WTC11 (cell line): Measurements from ENCODE around the gene TMEM131L. TPM values are rescaled to one million over a fixed set of nuclear protein-coding genes. Genes with fewer than 3 reads are reported as not detected.

Experiments
- ATAC-seq: fragments of 200-7000 bp; cut with Tn5 transposase; 2 replicates; pipeline ENCODE4 v1.10.0; 2021; ENCODE audit warnings: mild to moderate bottlenecking, moderate library complexity
- CTCF ChIA-PET: fragments of 300-600 bp; sonication (Branson Sonifier 250); formaldehyde crosslinking; loops from one replicate; lab custom pipeline; 2021; ENCODE audit warnings: antibody characterized with exemption; lab: Charles Lee
- POLR2A ChIA-PET: fragments of 350-600 bp; sonication (Branson Sonifier 250); formaldehyde crosslinking; loops from one replicate; lab custom pipeline; 2021; ENCODE audit warnings: antibody characterized with exemption; lab: Charles Lee
- DNase-seq: peaks from one replicate; pipeline ENCODE4 v3.0.0; 2021; ENCODE audit warnings: low spot score
- H3K27ac Mint-ChIP-seq: 2 replicates; pipeline ENCODE4 v1.8.0; 2021; ENCODE audit warnings: mixed read lengths
- H3K27me3 Mint-ChIP-seq: 2 replicates; pipeline ENCODE4 v1.8.0; 2021; ENCODE audit warnings: low read depth, mild to moderate bottlenecking, moderate library complexity, mixed read lengths
- H3K36me3 Mint-ChIP-seq: 2 replicates; pipeline ENCODE4 v1.8.0; 2021; ENCODE audit warnings: mixed read lengths
- H3K4me1 Mint-ChIP-seq: 2 replicates; pipeline ENCODE4 v1.8.0; 2022; ENCODE audit warnings: mixed read lengths
- H3K4me3 Mint-ChIP-seq: 2 replicates; pipeline ENCODE4 v1.8.0; 2021; ENCODE audit warnings: mild to moderate bottlenecking, moderate library complexity, mixed read lengths
- H3K9me3 Mint-ChIP-seq: 2 replicates; pipeline ENCODE4 v1.8.0; 2021; ENCODE audit warnings: mixed read lengths
- CREB1 ChIP-seq: sonication (generic); formaldehyde crosslinking; IDR thresholded peaks from 2 replicates; pipeline ENCODE4 v1.8.0; 2023; ENCODE audit warnings: mild to moderate bottlenecking, missing genetic modification reagents
- CREM ChIP-seq: sonication (generic); formaldehyde crosslinking; IDR thresholded peaks from 2 replicates; pipeline ENCODE4 v1.8.1; 2022; ENCODE audit warnings: mild to moderate bottlenecking, missing genetic modification reagents, moderate library complexity
- FOXK1 ChIP-seq: sonication (generic); formaldehyde crosslinking; IDR thresholded peaks from 2 replicates; pipeline ENCODE4 v1.8.0; 2022; ENCODE audit warnings: mild to moderate bottlenecking, moderate library complexity, missing genetic modification reagents
- GRHL2 ChIP-seq: fragments of 250-450 bp; sonication (Bioruptor Pico); IDR thresholded peaks from 2 replicates; pipeline ENCODE4 v1.8.0; 2022; ENCODE audit warnings: mild to moderate bottlenecking, moderate library complexity; ENCODE audit not compliant: insufficient replicate concordance, severe bottlenecking
- GTF2I ChIP-seq: fragments of 250-450 bp; sonication (Bioruptor Pico); conservative IDR thresholded peaks from 2 replicates; pipeline ENCODE4 v1.4.0; 2021; ENCODE audit warnings: mild to moderate bottlenecking
- IRF2 ChIP-seq: sonication (generic); formaldehyde crosslinking; IDR thresholded peaks from 2 replicates; pipeline ENCODE4 v1.8.0; 2022; ENCODE audit warnings: low read depth, missing genetic modification reagents, borderline replicate concordance
- NR1H2 ChIP-seq: sonication (generic); formaldehyde crosslinking; IDR thresholded peaks from 2 replicates; pipeline ENCODE4 v1.9.0; 2021; ENCODE audit warnings: mild to moderate bottlenecking, moderate library complexity, missing genetic modification reagents
- OVOL2 ChIP-seq: fragments of 250-450 bp; sonication (Bioruptor Pico); IDR thresholded peaks from 2 replicates; pipeline ENCODE4 v1.9.0; 2021; ENCODE audit warnings: mild to moderate bottlenecking, borderline replicate concordance
- ZBTB21 ChIP-seq: sonication (generic); formaldehyde crosslinking; IDR thresholded peaks from 2 replicates; pipeline ENCODE4 v1.8.1; 2023; ENCODE audit warnings: mild to moderate bottlenecking, missing genetic modification reagents, borderline replicate concordance
- ZNF121 ChIP-seq: sonication (generic); formaldehyde crosslinking; IDR thresholded peaks from 2 replicates; pipeline ENCODE4 v1.8.0; 2023; ENCODE audit warnings: missing genetic modification reagents
- ZNF317 ChIP-seq: sonication (generic); formaldehyde crosslinking; IDR thresholded peaks from 2 replicates; pipeline ENCODE4 v1.8.1; 2023; ENCODE audit warnings: low read depth, mild to moderate bottlenecking, moderate library complexity, missing genetic modification reagents, borderline replicate concordance
- ZNF671 ChIP-seq: fragments of 250-450 bp; sonication (Bioruptor Pico); IDR thresholded peaks from 2 replicates; pipeline ENCODE4 v1.8.0; 2021; ENCODE audit warnings: mild to moderate bottlenecking
- total RNA-seq: library from RNA; stranded (reverse); gene quantifications from 3 replicates; pipeline ENCODE4 v1.2.3, GENCODE V29; 2021
- TF ChIP-seq, protein P1 (sequence below): sonication (generic); formaldehyde crosslinking; IDR thresholded peaks from 2 replicates; pipeline ENCODE4 v1.8.1; 2023; ENCODE audit warnings: mild to moderate bottlenecking, missing genetic modification reagents
- TF ChIP-seq, protein P2 (sequence below): sonication (generic); formaldehyde crosslinking; IDR thresholded peaks from 2 replicates; pipeline ENCODE4 v1.8.0; 2022; ENCODE audit warnings: mild to moderate bottlenecking, missing genetic modification reagents
- TF ChIP-seq, protein P3 (sequence below): fragments of 250-450 bp; sonication (Bioruptor Pico); IDR thresholded peaks from 2 replicates; pipeline ENCODE4 v1.8.0; 2021; ENCODE audit warnings: mild to moderate bottlenecking
- TF ChIP-seq, protein P4 (sequence below): sonication (generic); formaldehyde crosslinking; IDR thresholded peaks from 2 replicates; pipeline ENCODE4 v1.8.1; 2023; ENCODE audit warnings: mild to moderate bottlenecking, missing genetic modification reagents, moderate library complexity
- TF ChIP-seq, protein P5 (sequence below): sonication (generic); formaldehyde crosslinking; IDR thresholded peaks from 2 replicates; pipeline ENCODE4 v1.8.1; 2022; ENCODE audit warnings: mild to moderate bottlenecking, moderate library complexity, missing genetic modification reagents
- TF ChIP-seq, protein P6 (sequence below): fragments of 250-450 bp; sonication (Bioruptor Pico); IDR thresholded peaks from 2 replicates; pipeline ENCODE4 v1.9.0; 2021; ENCODE audit warnings: mild to moderate bottlenecking
- TF ChIP-seq, protein P7 (sequence below): sonication (generic); formaldehyde crosslinking; IDR thresholded peaks from 2 replicates; pipeline ENCODE4 v1.8.1; 2022; ENCODE audit warnings: mild to moderate bottlenecking, missing genetic modification reagents, moderate library complexity, borderline replicate concordance

Gene TMEM131L
- total RNA-seq, 1 experiment from 2014 or later = 26.7 TPM

DNA sequence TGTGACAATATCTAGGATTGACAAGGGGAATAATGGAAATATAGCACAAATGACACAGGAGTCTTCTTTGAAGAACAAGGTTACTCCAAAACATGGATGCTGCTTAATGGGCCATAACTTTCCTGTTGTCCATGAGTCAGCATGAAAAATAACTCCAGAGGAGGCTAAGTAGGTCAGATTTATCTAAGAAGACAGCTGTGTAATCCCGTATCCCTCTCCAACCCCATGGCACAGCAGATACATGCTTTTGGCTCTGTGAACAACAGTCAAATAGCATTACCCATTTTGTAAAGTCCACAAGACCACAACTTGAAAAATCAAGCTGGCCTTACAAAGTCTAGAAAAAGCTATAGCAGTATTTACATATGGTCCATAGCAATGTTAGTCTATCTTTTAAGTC lies 2.1 kb upstream of the TMEM131L start:
- ATAC-seq (no peak), DNase-seq (no peak)
- no peak overlapping the region for H3K27ac Mint-ChIP-seq
- H3K9me3 Mint-ChIP-seq = 0 out of 2 replicates have a peak, but pooled peaks cover 3% of the 10 kb centered on the region
- TF ChIP-seq FOXK1 (CRISPR knock-in tag) (no peak), IRF2 (CRISPR knock-in tag) (no peak), OVOL2 (no peak), NR1H2 (CRISPR knock-in tag) (no peak), ZNF121 (CRISPR knock-in tag) (no peak), GTF2I (CRISPR knock-in tag) (no peak), CREM (CRISPR knock-in tag) (no peak), GRHL2 (CRISPR knock-in tag) (no peak), ZBTB21 (CRISPR knock-in tag) (no peak), ZNF317 (CRISPR knock-in tag) (no peak), ZNF671 (CRISPR knock-in tag) (no peak), CREB1 (no peak)
- TF ChIP-seq, protein P1, sequence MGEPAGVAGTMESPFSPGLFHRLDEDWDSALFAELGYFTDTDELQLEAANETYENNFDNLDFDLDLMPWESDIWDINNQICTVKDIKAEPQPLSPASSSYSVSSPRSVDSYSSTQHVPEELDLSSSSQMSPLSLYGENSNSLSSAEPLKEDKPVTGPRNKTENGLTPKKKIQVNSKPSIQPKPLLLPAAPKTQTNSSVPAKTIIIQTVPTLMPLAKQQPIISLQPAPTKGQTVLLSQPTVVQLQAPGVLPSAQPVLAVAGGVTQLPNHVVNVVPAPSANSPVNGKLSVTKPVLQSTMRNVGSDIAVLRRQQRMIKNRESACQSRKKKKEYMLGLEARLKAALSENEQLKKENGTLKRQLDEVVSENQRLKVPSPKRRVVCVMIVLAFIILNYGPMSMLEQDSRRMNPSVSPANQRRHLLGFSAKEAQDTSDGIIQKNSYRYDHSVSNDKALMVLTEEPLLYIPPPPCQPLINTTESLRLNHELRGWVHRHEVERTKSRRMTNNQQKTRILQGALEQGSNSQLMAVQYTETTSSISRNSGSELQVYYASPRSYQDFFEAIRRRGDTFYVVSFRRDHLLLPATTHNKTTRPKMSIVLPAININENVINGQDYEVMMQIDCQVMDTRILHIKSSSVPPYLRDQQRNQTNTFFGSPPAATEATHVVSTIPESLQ = no peak
- TF ChIP-seq, protein P2, sequence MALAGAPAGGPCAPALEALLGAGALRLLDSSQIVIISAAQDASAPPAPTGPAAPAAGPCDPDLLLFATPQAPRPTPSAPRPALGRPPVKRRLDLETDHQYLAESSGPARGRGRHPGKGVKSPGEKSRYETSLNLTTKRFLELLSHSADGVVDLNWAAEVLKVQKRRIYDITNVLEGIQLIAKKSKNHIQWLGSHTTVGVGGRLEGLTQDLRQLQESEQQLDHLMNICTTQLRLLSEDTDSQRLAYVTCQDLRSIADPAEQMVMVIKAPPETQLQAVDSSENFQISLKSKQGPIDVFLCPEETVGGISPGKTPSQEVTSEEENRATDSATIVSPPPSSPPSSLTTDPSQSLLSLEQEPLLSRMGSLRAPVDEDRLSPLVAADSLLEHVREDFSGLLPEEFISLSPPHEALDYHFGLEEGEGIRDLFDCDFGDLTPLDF = no peak
- TF ChIP-seq, protein P3, sequence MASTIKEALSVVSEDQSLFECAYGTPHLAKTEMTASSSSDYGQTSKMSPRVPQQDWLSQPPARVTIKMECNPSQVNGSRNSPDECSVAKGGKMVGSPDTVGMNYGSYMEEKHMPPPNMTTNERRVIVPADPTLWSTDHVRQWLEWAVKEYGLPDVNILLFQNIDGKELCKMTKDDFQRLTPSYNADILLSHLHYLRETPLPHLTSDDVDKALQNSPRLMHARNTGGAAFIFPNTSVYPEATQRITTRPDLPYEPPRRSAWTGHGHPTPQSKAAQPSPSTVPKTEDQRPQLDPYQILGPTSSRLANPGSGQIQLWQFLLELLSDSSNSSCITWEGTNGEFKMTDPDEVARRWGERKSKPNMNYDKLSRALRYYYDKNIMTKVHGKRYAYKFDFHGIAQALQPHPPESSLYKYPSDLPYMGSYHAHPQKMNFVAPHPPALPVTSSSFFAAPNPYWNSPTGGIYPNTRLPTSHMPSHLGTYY (CRISPR knock-in tag) = no peak
- TF ChIP-seq, protein P4, sequence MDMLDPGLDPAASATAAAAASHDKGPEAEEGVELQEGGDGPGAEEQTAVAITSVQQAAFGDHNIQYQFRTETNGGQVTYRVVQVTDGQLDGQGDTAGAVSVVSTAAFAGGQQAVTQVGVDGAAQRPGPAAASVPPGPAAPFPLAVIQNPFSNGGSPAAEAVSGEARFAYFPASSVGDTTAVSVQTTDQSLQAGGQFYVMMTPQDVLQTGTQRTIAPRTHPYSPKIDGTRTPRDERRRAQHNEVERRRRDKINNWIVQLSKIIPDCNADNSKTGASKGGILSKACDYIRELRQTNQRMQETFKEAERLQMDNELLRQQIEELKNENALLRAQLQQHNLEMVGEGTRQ = no peak
- TF ChIP-seq, protein P5, sequence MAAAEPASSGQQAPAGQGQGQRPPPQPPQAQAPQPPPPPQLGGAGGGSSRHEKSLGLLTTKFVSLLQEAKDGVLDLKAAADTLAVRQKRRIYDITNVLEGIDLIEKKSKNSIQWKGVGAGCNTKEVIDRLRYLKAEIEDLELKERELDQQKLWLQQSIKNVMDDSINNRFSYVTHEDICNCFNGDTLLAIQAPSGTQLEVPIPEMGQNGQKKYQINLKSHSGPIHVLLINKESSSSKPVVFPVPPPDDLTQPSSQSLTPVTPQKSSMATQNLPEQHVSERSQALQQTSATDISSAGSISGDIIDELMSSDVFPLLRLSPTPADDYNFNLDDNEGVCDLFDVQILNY (CRISPR knock-in tag) = no peak
- TF ChIP-seq, protein P6, sequence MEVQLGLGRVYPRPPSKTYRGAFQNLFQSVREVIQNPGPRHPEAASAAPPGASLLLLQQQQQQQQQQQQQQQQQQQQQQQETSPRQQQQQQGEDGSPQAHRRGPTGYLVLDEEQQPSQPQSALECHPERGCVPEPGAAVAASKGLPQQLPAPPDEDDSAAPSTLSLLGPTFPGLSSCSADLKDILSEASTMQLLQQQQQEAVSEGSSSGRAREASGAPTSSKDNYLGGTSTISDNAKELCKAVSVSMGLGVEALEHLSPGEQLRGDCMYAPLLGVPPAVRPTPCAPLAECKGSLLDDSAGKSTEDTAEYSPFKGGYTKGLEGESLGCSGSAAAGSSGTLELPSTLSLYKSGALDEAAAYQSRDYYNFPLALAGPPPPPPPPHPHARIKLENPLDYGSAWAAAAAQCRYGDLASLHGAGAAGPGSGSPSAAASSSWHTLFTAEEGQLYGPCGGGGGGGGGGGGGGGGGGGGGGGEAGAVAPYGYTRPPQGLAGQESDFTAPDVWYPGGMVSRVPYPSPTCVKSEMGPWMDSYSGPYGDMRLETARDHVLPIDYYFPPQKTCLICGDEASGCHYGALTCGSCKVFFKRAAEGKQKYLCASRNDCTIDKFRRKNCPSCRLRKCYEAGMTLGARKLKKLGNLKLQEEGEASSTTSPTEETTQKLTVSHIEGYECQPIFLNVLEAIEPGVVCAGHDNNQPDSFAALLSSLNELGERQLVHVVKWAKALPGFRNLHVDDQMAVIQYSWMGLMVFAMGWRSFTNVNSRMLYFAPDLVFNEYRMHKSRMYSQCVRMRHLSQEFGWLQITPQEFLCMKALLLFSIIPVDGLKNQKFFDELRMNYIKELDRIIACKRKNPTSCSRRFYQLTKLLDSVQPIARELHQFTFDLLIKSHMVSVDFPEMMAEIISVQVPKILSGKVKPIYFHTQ (CRISPR knock-in tag) = no peak
- TF ChIP-seq, protein P7, sequence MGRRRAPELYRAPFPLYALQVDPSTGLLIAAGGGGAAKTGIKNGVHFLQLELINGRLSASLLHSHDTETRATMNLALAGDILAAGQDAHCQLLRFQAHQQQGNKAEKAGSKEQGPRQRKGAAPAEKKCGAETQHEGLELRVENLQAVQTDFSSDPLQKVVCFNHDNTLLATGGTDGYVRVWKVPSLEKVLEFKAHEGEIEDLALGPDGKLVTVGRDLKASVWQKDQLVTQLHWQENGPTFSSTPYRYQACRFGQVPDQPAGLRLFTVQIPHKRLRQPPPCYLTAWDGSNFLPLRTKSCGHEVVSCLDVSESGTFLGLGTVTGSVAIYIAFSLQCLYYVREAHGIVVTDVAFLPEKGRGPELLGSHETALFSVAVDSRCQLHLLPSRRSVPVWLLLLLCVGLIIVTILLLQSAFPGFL (CRISPR knock-in tag) = no peak
- no peaks in the 10 kb centered on the region for H3K36me3 Mint-ChIP-seq
- peaks cover 8% of the 10 kb centered on the region for H3K27me3 Mint-ChIP-seq
- H3K4me3 Mint-ChIP-seq = no peak overlapping the region
- ChIA-PET CTCF (interaction anchor here (0.7 kb wide), 1 partner anchor 31 kb away, joined by 5 read pairs; no protein-coding TSS in a partner anchor), POLR2A (no interaction called here)
- peaks cover 28% of the 10 kb centered on the region for H3K4me1 Mint-ChIP-seq
